Measurements from ENCODE around the gene TTC28. TPM values are rescaled to one million over a fixed set of nuclear protein-coding genes. Genes with fewer than 3 reads are reported as not detected.
"Not testable (repeated sequence)": the region's sequence is repeated elsewhere in the genome, so short reads cannot be mapped to it uniquely, and the experiment has no call there.

Gene TTC28
- 48.5 TPM for total RNA-seq

DNA sequence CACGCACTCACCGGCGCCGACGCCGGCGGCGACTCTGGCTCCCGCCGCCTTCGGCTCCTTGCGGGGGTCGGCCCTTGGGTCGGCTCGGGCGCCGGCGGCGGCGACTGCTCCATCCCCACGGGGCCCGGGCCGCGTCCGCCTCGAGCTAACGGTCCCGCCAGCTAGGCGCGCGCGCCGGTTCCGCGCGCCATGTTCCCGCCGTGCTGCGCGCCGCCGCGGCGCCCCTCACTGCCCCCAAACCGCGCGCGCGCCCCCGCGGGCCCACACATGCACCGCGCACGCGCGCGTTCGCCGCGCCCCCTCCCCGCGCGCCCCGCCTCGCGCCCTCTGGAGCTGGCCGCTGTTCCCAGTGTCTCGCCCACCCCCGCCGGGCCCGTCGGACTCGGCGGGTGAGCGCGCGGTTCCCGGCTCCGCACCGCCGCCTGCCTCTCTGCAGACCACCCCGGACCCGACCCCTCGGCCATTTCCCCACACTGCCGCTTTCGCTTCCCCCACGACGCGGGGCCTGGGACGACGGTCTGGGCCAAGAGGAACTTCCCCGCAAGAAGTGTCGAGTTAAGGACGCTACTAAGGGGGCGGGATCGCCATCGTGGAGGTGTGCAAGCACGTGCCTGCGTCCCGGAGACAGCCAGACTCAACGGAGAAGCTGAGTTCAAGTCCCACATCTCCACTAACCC is at the start of gene TTC28:
Gene TTC28, minus strand, starts transcription at position 230 of the 677 bp plus-strand sequence. Its CDS starts 117 bp downstream, at position 113.
- peak; percentile 95 for DNase-seq

DNA sequence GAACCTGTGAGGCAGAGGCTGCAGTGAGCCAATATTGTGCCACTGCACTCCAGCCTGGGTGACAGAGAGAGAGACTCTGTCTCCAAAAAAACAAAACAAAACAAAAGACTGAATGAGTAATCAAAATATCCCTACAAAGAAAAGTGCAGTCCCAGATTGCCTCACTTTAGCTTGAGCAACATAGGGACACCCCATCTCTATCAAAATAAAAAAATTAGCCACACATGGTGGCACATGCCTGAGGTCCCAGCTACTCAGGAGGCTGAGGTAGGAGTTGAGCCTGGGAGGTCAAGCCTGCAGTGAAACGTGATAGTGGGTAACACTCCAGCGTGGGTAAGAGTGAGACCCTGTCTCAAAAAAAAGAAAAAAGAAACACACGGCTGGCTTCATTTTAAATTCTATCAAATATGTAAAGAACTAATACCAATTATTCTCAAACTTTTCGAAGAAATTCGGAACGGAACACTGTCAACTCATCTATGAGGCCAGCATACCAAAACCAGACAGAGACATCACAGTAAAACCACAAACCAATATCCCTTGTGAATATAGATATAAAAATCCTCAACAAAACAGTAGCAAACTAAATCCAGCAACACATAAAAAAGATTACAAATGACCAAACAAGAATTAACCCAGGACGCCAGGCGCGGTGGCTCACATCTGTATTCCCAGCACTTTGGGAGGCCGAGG is 49.1 kb upstream of the TTC28 start:
- no peak for DNase-seq

GRCh38 chr22:28728002-28728401 is 48.4 kb upstream of the TTC28 start:
- DNase-seq, result no peak

- DNase-seq, result no peak
Observed at GRCh38 chr22:28718044-28718443, 38.4 kb upstream of the TTC28 start.

DNA sequence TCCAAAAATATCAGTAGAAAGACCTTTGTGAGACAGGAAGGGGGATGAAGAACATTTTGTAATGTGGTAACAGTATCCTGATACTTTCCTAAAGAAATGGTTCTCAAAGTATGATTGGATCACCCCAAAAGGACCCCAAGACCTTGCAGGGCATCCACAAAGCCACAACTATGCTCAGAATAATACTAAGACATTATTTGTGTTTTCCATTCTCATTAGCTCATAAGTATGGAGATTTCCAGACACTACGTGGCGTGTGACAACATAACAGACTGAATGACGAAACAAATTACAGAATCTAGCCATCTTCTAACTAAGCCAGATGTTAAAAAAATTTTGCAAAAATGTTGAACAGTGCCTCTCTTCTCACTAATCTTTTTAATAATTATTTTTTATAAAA is 37.0 kb upstream of the TTC28 start:
- DNase-seq, result no peak

GRCh38 chr22:28715611-28716010 is 36.0 kb upstream of the TTC28 start:
- no peak for DNase-seq

DNA sequence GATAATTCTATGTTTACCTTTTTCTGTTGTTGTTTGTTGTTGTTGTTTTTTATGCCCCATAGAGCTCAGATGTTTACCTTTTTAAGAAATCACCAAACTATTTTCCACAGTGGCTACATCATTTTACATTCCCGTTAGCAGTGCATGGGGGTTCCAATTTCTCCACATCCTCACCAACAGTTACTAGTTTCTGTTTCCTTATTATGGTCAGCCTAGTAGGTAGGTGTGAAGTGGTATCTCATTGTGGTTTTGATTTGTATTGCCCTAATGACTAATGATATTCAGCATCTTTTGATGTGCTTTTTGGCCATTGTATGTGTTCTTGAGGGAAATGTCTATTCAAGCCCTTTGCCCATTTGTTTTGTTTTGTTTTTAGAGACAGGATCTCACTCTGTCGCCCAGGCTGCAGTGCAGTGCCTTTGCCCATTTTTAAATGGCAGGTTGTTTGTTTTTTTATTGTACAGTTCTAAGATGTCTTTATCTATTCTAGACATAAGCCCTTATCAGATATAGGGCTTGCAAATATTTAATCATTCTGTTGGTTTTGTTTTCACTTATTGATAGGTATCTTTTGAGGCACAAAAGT is 34.5 kb upstream of the TTC28 start:
- DNase-seq, result no peak

DNA sequence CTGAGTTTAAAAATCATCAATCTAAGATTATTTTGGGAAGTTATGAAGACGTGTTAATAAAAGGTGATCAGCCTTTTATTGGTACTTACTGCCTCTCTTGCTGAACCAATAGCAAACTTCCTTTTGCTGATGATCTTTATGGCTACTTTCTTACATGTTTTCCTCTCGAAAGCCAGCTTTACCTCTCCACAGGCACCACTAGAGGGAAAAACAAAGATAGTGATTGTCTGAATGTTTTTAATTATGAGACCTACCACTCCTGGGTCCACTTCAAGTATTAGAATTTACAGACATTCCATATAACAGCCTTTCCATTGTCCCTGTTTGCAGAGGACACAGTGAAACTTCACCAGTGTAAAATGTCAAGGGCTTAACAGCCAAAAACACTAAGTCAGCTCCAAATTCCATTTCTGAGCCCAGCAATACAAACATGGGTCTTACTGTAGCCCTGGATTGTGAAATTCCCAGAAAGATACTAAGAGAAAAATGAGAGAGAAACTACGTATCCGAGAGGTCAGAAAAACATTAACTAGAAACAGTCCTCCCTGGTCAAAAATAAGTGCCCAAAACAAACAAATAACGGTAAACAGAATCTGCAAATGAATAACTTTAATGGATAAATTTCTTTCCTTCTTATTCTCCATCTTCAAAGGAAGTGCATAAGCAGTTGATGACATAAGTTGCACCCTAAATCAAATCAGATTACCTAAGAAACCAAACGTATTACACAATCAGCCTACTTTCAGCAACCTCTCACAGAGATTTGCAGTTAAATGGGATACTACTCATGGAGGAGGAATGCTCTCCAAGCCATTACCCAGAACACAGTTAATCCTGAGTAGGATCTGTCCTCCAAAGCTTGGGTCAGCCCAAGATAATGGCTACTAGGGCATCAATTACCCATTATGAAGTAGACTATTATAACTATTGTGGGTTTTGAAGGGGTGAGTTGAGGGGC is 32.5 kb upstream of the TTC28 start:
- peak; percentile 29 for DNase-seq

- DNase-seq, result peak; percentile 24
Observed at GRCh38 chr22:28711341-28711740, 31.7 kb upstream of the TTC28 start.

GRCh38 chr22:28710576-28711191 is 31.0 kb upstream of the TTC28 start:
- peak; percentile 55 for DNase-seq

- DNase-seq, result no peak
Observed at GRCh38 chr22:28710107-28710506, 30.5 kb upstream of the TTC28 start.

- no peak for DNase-seq
Observed at GRCh38 chr22:28706845-28707244, 27.2 kb upstream of the TTC28 start.

- DNase-seq, result no peak
Observed at GRCh38 chr22:28703436-28703835, 23.8 kb upstream of the TTC28 start.

DNA sequence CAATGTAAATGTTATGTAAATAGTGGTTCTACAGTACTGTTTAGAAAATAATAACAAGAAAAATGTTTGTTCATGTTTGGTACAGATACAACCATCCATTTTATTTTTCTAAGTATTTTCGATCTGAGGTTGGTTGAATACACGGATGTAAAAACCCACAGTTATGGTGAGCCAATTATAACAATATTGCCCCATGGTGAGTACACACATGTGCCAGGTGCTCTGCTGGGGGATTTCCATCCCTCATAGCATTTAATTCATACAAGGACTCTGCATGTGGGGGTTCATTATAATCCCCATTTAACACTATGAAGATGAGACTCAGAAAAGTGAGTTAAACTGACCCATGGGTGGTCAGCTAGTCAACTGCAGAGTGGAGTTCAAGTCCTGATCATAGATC is 23.3 kb upstream of the TTC28 start:
- DNase-seq, result no peak

DNA sequence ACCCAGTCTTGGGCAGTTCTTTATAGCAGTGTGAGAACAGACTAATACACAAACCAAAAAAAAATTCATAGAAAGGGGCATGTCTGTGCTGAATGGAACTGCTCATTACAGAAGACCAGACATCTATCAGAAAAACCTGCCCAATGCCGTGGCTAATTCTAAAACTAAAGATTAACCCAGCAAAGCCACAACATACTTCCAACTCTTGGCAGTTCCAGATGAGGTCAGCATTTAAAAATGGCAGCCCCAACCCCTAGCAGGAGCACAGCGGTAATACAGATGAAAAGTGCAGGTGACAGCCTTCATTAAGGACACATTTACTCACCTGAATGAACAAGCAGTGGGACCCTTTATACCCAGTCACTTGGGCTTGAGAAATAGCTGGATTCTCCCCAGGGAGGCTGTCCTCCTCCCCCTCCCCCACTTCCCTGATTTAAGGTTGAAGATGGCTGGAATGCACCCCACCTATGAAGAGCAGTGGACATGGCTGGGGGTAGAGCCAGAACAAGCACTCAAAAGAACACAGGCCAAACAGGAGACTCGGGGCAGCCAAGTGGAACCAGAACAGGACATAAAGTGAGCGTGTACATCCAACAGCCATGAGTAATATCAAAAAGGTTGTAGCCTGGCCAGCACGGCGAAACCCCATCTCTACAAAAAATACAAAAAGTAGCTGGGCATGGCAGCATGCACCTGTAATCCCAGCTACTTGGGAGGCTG is 13.6 kb upstream of the TTC28 start:
- not testable (repeated sequence) for DNase-seq

GRCh38 chr22:28689796-28690195 is 10.2 kb upstream of the TTC28 start:
- not testable (repeated sequence) for DNase-seq

- not testable (repeated sequence) for DNase-seq
Observed at GRCh38 chr22:28682966-28683365, 3.3 kb upstream of the TTC28 start.

DNA sequence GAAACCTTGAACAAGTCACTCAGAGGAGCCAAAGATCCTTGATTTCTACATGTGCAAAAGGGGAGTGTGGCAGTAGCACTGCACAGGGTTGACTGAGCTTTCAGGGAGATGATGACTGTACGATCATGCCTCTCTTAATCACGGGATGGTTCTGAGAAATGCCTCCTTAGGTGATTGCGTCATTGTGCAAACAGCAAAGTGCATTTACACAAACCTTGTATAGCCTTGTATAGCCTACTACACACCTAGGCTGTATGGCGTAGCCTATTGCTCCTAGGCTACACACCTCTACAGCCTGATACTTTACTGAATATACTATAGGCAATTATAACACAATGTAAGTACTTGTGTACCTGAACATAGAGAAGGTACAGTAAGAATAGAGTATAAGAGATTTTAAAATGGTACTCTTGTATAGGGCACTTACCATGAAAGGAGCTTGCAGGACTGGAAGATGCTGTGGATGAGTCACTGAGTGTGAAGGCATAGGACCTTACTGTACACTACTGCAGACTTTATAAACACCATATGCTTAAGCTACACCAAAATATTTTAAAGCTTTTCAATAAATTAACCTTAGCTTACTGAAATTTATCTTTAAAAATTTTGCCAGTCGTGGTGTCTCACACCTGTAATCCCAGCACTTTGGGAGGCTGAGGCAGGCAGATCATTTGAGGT is 1.3 kb upstream of the TTC28 start:
- not testable (repeated sequence) for DNase-seq

- DNase-seq, result peak; percentile 8
Observed at GRCh38 chr22:28678778-28679610, 646 bp downstream of the TTC28 start.

- not testable (repeated sequence) for DNase-seq
Observed at GRCh38 chr22:28678170-28678569, 1.5 kb downstream of the TTC28 start.

Measured in tongue (tissue), 2 donors.